HCT116 (cell line): ENCODE measurements around the gene CAB39. TPM values are rescaled to one million over a fixed set of nuclear protein-coding genes. Genes with fewer than 3 reads are reported as not detected.

Experiments
- ATAC-seq: fragments of 200-7000 bp; cut with Tn5 transposase; 2 replicates; pipeline ENCODE4 v1.9.1; 2020; ENCODE audit warnings: mild to moderate bottlenecking, moderate library complexity
- BruUV-seq: library from RNA; stranded (reverse); fragments of 400-500 nt; replicated peaks from 2 replicates; lab custom pipeline; 2021; lab: Mats Ljungman, UMichigan
- CTCF ChIA-PET: fragments of 300-600 bp; sonication (Branson Sonifier 250); formaldehyde crosslinking; loops from one replicate; lab custom pipeline; 2021; ENCODE audit warnings: antibody characterized with exemption; lab: Charles Lee
- POLR2A ChIA-PET: fragments of 300-600, 350-600 bp; sonication (Branson Sonifier 250); formaldehyde crosslinking; loops from one replicate; lab custom pipeline; 2021; ENCODE audit warnings: antibody characterized with exemption; lab: Charles Lee
- RAD21 ChIA-PET, 2 experiments: fragments of 300-600 bp; sonication (Branson Sonifier 250); formaldehyde crosslinking; loops; one replicate each; lab custom pipeline; 2023; ENCODE audit warnings: low total read pairs in 2 of 2; ENCODE audit not compliant: uncharacterized antibody in 2 of 2, unreplicated experiment in 2 of 2, low non-redundant PET in 1 of 2; lab: Charles Lee
- DNase-seq: peaks from one replicate; pipeline ENCODE4 v3.0.0-alpha.2; 2010; ENCODE audit warnings: low read depth, low spot score
- H2AFZ ChIP-seq: fragments of 200-600 bp; shearing (Covaris generic), sonication (generic); 2 replicates; pipeline ENCODE4 v1.6.1; 2017; ENCODE audit warnings: low read depth, mixed run types, mixed read lengths, antibody characterized with exemption, low read length; ENCODE audit not compliant: poor library complexity, severe bottlenecking
- H3K27ac ChIP-seq: 2 replicates; pipeline ENCODE4 v1.5.1; 2012; ENCODE audit warnings: low read depth, low read length
- H3K27me3 ChIP-seq: fragments of 200-600 bp; sonication (generic); 2 replicates; pipeline ENCODE4 v1.6.1; 2016; ENCODE audit warnings: mixed run types, low read length, mixed read lengths; ENCODE audit not compliant: insufficient read depth
- H3K36me3 ChIP-seq, 2 experiments: fragments of 200-500 bp in 1 of 2; fragments of 200-600 bp in 1 of 2; sonication (Bioruptor generic) in 1 of 2; sonication (generic) in 1 of 2; 2 replicates each; pipeline versions ENCODE4 v1.5.1 to v1.6.1; 2014 to 2016; ENCODE audit warnings: low read length in 2 of 2, inconsistent platforms in 1 of 2, mixed read lengths in 1 of 2, mixed run types in 1 of 2; ENCODE audit not compliant: insufficient read depth in 2 of 2, control insufficient read depth in 1 of 2
- H3K4me1 ChIP-seq, 2 experiments: fragments of 200-600 bp in 1 of 2; sonication (generic) in 1 of 2; 2 replicates each; pipeline versions ENCODE4 v1.5.1 to v1.6.1; 2012 to 2017; ENCODE audit warnings: low read length in 2 of 2, inconsistent platforms in 1 of 2, mild to moderate bottlenecking in 1 of 2, mixed read lengths in 1 of 2, mixed run types in 1 of 2, moderate library complexity in 1 of 2; ENCODE audit not compliant: insufficient read depth in 2 of 2, control insufficient read depth in 1 of 2
- H3K4me2 ChIP-seq: fragments of 200-600 bp; sonication (generic); 2 replicates; pipeline ENCODE4 v1.6.1; 2017; ENCODE audit warnings: mixed run types, low read length, mixed read lengths
- H3K4me3 ChIP-seq, 2 experiments: fragments of 200-600 bp in 1 of 2; sonication (generic) in 1 of 2; replicated peaks in 1 of 2; 2 replicates each; pipeline ENCODE4 v1.5.1; 2011 to 2016; ENCODE audit warnings: low read length in 2 of 2, control low read depth in 1 of 2, low read depth in 1 of 2, mild to moderate bottlenecking in 1 of 2, mixed read lengths in 1 of 2, mixed run types in 1 of 2
- H3K79me2 ChIP-seq: fragments of 200-600 bp; sonication (generic); 2 replicates; pipeline ENCODE4 v1.6.1; 2017; ENCODE audit warnings: mild to moderate bottlenecking, mixed run types, low read length, moderate library complexity, mixed read lengths; ENCODE audit not compliant: insufficient read depth
- H3K9ac ChIP-seq: fragments of 200-600 bp; sonication (generic); 2 replicates; pipeline ENCODE4 v1.6.1; 2016; ENCODE audit warnings: low read length, mixed read lengths
- H3K9me2 ChIP-seq: fragments of 200-600 bp; sonication (generic), shearing (Covaris generic); 2 replicates; pipeline ENCODE4 v1.6.1; 2017; ENCODE audit warnings: mixed run types, mild to moderate bottlenecking, moderate library complexity; ENCODE audit not compliant: insufficient read depth
- H3K9me3 ChIP-seq, 2 experiments: fragments of 200-500 bp in 1 of 2; fragments of 200-600 bp in 1 of 2; sonication (Bioruptor generic) in 1 of 2; sonication (generic) in 1 of 2; 2 replicates each; pipeline ENCODE4 v1.6.1; 2014 to 2017; ENCODE audit warnings: low read length in 2 of 2, mixed read lengths in 2 of 2, inconsistent platforms in 1 of 2, low read depth in 1 of 2, mild to moderate bottlenecking in 1 of 2, mixed run types in 1 of 2, moderate library complexity in 1 of 2; ENCODE audit not compliant: control insufficient read depth in 1 of 2, insufficient read depth in 1 of 2
- H4K20me1 ChIP-seq: fragments of 200-600 bp; sonication (generic), shearing (Covaris generic); 2 replicates; pipeline ENCODE4 v1.6.1; 2017; ENCODE audit warnings: mixed run types, mild to moderate bottlenecking, moderate library complexity; ENCODE audit not compliant: insufficient read depth
- CBX3 ChIP-seq: IDR thresholded peaks from 2 replicates; pipeline ENCODE4 v1.6.1; 2012; ENCODE audit warnings: low read depth
- CEBPB ChIP-seq: IDR thresholded peaks from 2 replicates; pipeline ENCODE4 v1.6.1; 2012; ENCODE audit warnings: low read depth
- CTCF ChIP-seq, 3 experiments: fragments of 200-600 bp in 1 of 3; sonication (generic) in 1 of 3; IDR thresholded peaks in 2 of 3; conservative IDR thresholded peaks in 1 of 3; 2 replicates each; pipeline ENCODE4 v1.5.1; 2012 to 2017; ENCODE audit warnings: low read depth in 2 of 3, low read length in 2 of 3, antibody characterized with exemption in 1 of 3, borderline replicate concordance in 1 of 3, control low read depth in 1 of 3, mild to moderate bottlenecking in 1 of 3, mixed read lengths in 1 of 3, mixed run types in 1 of 3, moderate library complexity in 1 of 3; ENCODE audit not compliant: insufficient read depth in 1 of 3
- EGR1 ChIP-seq: IDR thresholded peaks from 2 replicates; pipeline ENCODE4 v1.6.1; 2012; ENCODE audit warnings: low read depth
- ELF1 ChIP-seq: IDR thresholded peaks from 2 replicates; pipeline ENCODE4 v1.6.1; 2012; ENCODE audit warnings: low read depth, borderline replicate concordance
- EZH2phosphoT487 ChIP-seq: fragments of 200-600 bp; IDR thresholded peaks from 2 replicates; pipeline ENCODE4 v1.6.1; 2018; ENCODE audit warnings: antibody characterized with exemption, borderline replicate concordance
- FOSL1 ChIP-seq: IDR thresholded peaks from 2 replicates; pipeline ENCODE4 v1.6.1; 2012; ENCODE audit warnings: low read depth
- MAX ChIP-seq: IDR thresholded peaks from 2 replicates; pipeline ENCODE4 v1.6.1; 2012
- REST ChIP-seq: IDR thresholded peaks from 2 replicates; pipeline ENCODE4 v1.6.1; 2012; ENCODE audit warnings: low read depth
- SP1 ChIP-seq: IDR thresholded peaks from 2 replicates; pipeline ENCODE4 v1.6.1; 2012; ENCODE audit warnings: low read depth
- SRF ChIP-seq: IDR thresholded peaks from 2 replicates; pipeline ENCODE4 v1.6.1; 2012; ENCODE audit warnings: low read depth
- TCF7L2 ChIP-seq: IDR thresholded peaks from 2 replicates; pipeline ENCODE4 v1.7.0; 2011; ENCODE audit warnings: borderline replicate concordance, inconsistent platforms; ENCODE audit not compliant: insufficient read depth, insufficient read length; ENCODE audit errors: extremely low read depth
- YY1 ChIP-seq: IDR thresholded peaks from 2 replicates; pipeline ENCODE4 v1.6.1; 2011; ENCODE audit warnings: low read length, low read depth, moderate library complexity, mild to moderate bottlenecking; ENCODE audit not compliant: insufficient replicate concordance; ENCODE audit errors: extremely low read depth
- ZBTB33 ChIP-seq: IDR thresholded peaks from 2 replicates; pipeline ENCODE4 v1.6.1; 2011; ENCODE audit warnings: mild to moderate bottlenecking, low read length, moderate library complexity; ENCODE audit not compliant: insufficient replicate concordance; ENCODE audit errors: extremely low read depth
- intact Hi-C: fragments of 100-400 bp; cut with micrococcal nuclease; formaldehyde crosslinking; loops from 2 replicates; pipeline ENCODE4 v1.10.0; 2022
- total RNA-seq: library from RNA; stranded (reverse); gene quantifications from one replicate; pipeline ENCODE4 v1.2.1, GENCODE V29; 2021; ENCODE audit not compliant: unreplicated experiment

The CAB39 gene
- total RNA-seq, 1 experiment from 2014 or later, result 63.6 TPM

- intact Hi-C loops, result no loop called here
Measured at GRCh38 chr2:230694241-230694640, 18.4 kb upstream of the CAB39 start.

More at GRCh38 chr2:230694241-230694640, 18.4 kb upstream of the CAB39 start:
- H4K20me1 ChIP-seq, result no peaks in the 10 kb centered on the region
- no peaks in the 10 kb centered on the region for H3K9me2 ChIP-seq
- H3K4me1 ChIP-seq, result peaks cover 18 to 68% of the 10 kb centered on the region in 2 experiments
- ChIA-PET POLR2A (interaction anchor here (1.6 kb wide), 1 partner anchor 9 kb away, joined by 5 read pairs; no protein-coding TSS in a partner anchor), CTCF (no interaction called here), RAD21 (no interaction called here)
- DNase-seq (no peak), ATAC-seq (no peak)
- H3K79me2 ChIP-seq, result no peaks in the 10 kb centered on the region
- H2AFZ ChIP-seq, result no peak overlapping the region
- no peaks in the 10 kb centered on the region for H3K9me3 ChIP-seq
- no peak overlapping the region; the same call in 1 of the 2 replicates for H3K4me2 ChIP-seq
- H3K9ac ChIP-seq, result no peak overlapping the region
- no TSS peak for BruUV-seq
- no peak overlapping the region for H3K4me3 ChIP-seq
- H3K27me3 ChIP-seq, result no peaks in the 10 kb centered on the region
- H3K36me3 ChIP-seq, result no peaks in the 10 kb centered on the region
- no peak overlapping the region for H3K27ac ChIP-seq
- TF ChIP-seq CEBPB (no peak), YY1 (no peak), TCF7L2 (no peak), EZH2phosphoT487 (no peak), FOSL1 (no peak), ELF1 (no peak), EGR1 (no peak), MAX (no peak), SP1 (no peak), SRF (no peak), CBX3 (no peak), REST (no peak), CTCF (IDR thresholded peaks at IDR 0.05 in 2 of 3, conservative IDR thresholded peaks at IDR 0.05 in 1 of 3; ENCODE audit: borderline replicate concordance in 1 of 3, insufficient read depth in 1 of 3, low read depth in 2 of 3, low read length in 2 of 3) (no peak), ZBTB33 (no peak)
